Osteoblast (primary cell): ENCODE results near the gene IGF2R. TPM values are rescaled to one million over a fixed set of nuclear protein-coding genes. Genes with fewer than 3 reads are reported as not detected.

ENCODE experiments used
- DNase-seq: peaks from one replicate; pipeline ENCODE4 v3.0.0; 2011; ENCODE audit warnings: low spot score, mixed read lengths; ENCODE audit not compliant: insufficient read length; ENCODE audit errors: missing footprints
- H2AFZ ChIP-seq: 2 replicates; pipeline ENCODE4 v1.6.0; 2011; ENCODE audit warnings: mild to moderate bottlenecking, low read length
- H3K27ac ChIP-seq: 2 replicates; pipeline ENCODE4 v1.5.1; 2011; ENCODE audit warnings: mild to moderate bottlenecking, low read depth, low read length, moderate library complexity
- H3K27me3 ChIP-seq: 2 replicates; pipeline ENCODE4 v1.6.0; 2012; ENCODE audit warnings: mild to moderate bottlenecking, control low read depth, inconsistent platforms, low read length, moderate library complexity; ENCODE audit not compliant: insufficient read depth
- H3K36me3 ChIP-seq: 2 replicates; pipeline ENCODE4 v1.5.1; 2011; ENCODE audit warnings: mild to moderate bottlenecking, low read length, control low read depth, moderate library complexity; ENCODE audit not compliant: insufficient read depth
- H3K4me1 ChIP-seq: 2 replicates; pipeline ENCODE4 v1.5.1; 2011; ENCODE audit warnings: mild to moderate bottlenecking, low read length, control low read depth, moderate library complexity; ENCODE audit not compliant: insufficient read depth
- H3K4me2 ChIP-seq: 2 replicates; pipeline ENCODE4 v1.6.0; 2011; ENCODE audit warnings: mild to moderate bottlenecking, low read length; ENCODE audit not compliant: insufficient read depth
- H3K4me3 ChIP-seq: fragments of 200-600 bp; sonication (generic); 3 replicates; pipeline ENCODE4 v1.5.1; 2012; ENCODE audit warnings: mild to moderate bottlenecking, low read length, inconsistent platforms; ENCODE audit not compliant: insufficient read depth
- H3K79me2 ChIP-seq: 2 replicates; pipeline ENCODE4 v1.6.0; 2012; ENCODE audit warnings: mild to moderate bottlenecking, low read length, control low read depth, inconsistent platforms; ENCODE audit not compliant: insufficient read depth
- H3K9me3 ChIP-seq: 2 replicates; pipeline ENCODE4 v1.5.1; 2011; ENCODE audit warnings: low read depth, low read length, control low read depth
- H4K20me1 ChIP-seq: 2 replicates; pipeline ENCODE4 v1.6.0; 2012; ENCODE audit warnings: mild to moderate bottlenecking, low read length, control low read depth; ENCODE audit not compliant: insufficient read depth
- total RNA-seq: library from RNA; depleted of rRNA; stranded (reverse); fragments of >200 nt; gene quantifications from 2 replicates; pipeline ENCODE4 v1.2.3, GENCODE V29; 2012
- TF ChIP-seq, protein P1 (sequence below): IDR thresholded peaks from 2 replicates; pipeline ENCODE4 v1.5.1; 2011; ENCODE audit warnings: mild to moderate bottlenecking, low read depth, low read length, moderate library complexity; ENCODE audit errors: extremely low read depth

The IGF2R gene
- total RNA-seq, 1 donor: 174 TPM

DNA sequence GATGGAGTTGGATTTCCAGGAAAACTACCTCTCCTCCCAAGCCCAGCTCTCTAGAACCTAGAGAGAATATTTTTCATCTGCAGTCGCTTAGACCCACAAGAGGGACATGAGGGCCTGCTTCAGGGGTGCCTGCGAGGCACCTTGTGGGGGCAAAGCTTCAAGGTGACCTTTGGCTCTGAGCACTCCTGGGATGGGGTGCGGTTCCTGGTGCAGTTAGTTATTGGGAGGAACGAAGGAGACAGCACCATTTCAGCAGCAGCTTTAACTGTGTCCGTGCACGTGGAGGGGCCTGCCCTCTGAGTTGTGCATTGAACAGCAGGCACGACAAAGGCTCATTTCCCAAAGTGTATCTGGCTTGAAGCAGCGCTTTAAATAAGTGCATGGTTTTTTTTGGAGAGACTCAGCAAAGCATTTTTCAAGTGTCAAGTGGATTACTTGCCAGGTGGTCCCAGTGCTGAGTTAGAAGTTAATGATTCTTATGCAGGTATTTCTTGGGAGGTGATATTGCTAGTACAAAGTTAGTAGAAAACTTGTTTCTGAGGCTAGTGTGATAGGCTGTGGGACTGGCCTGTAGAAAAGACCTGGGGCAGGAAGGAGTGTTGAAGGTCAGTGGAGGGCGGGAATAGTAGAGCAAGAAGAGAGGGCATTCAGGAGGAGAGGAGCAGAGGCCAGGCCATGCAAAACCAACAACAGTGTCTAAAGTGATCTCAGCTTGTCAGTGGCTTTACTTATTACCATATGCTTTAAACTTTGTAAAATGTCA is 3.8 kb downstream of the IGF2R start:
- Histone ChIP-seq H3K79me2 (peaks cover 83% of the 10 kb centered on the region), H4K20me1 (peaks cover 54% of the 10 kb centered on the region), H2AFZ (no peak overlapping the region), H3K4me2 (no peak overlapping the region), H3K4me1 (peaks cover 27% of the 10 kb centered on the region), H3K9me3 (no peaks in the 10 kb centered on the region), H3K36me3 (no peaks in the 10 kb centered on the region), H3K27me3 (no peaks in the 10 kb centered on the region), H3K27ac (no peak overlapping the region), H3K4me3 (no peak overlapping the region)
- TF ChIP-seq, protein P1, sequence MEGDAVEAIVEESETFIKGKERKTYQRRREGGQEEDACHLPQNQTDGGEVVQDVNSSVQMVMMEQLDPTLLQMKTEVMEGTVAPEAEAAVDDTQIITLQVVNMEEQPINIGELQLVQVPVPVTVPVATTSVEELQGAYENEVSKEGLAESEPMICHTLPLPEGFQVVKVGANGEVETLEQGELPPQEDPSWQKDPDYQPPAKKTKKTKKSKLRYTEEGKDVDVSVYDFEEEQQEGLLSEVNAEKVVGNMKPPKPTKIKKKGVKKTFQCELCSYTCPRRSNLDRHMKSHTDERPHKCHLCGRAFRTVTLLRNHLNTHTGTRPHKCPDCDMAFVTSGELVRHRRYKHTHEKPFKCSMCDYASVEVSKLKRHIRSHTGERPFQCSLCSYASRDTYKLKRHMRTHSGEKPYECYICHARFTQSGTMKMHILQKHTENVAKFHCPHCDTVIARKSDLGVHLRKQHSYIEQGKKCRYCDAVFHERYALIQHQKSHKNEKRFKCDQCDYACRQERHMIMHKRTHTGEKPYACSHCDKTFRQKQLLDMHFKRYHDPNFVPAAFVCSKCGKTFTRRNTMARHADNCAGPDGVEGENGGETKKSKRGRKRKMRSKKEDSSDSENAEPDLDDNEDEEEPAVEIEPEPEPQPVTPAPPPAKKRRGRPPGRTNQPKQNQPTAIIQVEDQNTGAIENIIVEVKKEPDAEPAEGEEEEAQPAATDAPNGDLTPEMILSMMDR: no peak
- no peak for DNase-seq

DNA sequence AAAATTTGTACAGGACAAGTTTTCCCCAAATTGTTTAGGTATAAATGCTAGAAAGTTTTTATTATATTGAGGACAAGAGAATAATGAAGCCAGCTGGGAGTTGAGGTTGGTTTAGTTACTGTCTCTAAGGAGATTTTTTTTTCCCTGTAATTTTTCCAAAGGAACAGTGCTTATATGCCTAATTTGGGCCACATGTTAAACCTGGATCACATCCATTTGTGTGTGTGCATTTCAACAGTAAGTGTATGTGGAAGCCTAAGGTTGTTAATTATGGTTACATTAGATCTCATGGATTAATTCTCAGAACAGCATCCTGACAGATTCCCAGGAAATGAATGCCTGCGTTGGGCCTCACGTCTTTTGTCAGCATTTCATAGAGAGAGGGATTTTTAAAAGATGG is 4.5 kb downstream of the IGF2R start:
- Histone ChIP-seq H3K9me3 (no peaks in the 10 kb centered on the region), H3K36me3 (no peaks in the 10 kb centered on the region), H4K20me1 (peaks cover 60% of the 10 kb centered on the region), H2AFZ (no peak overlapping the region), H3K4me2 (no peak overlapping the region), H3K79me2 (peaks cover 90% of the 10 kb centered on the region), H3K4me1 (peaks cover 30% of the 10 kb centered on the region), H3K27me3 (no peaks in the 10 kb centered on the region), H3K27ac (no peak overlapping the region), H3K4me3 (no peak overlapping the region)
- DNase-seq: no peak
- TF ChIP-seq, protein P1: no peak

DNA sequence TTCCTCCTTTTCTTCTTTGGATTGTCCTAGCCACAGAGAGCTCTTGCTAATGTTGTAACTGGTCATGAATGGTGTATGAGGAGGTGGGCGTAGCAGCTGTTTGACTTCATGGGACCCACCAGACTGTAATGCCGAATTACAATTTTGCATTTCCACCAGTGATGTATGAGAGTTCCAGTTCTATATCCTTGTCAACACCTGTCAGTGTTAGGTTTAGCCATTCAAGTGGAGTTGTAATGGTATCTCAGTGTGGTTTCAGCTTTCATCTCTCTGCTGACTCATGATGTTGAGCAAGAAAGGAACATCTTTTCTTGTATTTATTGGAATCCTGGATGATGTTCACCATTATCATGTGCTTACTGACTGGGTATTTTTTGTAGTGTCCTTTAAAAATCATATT is 5.1 kb downstream of the IGF2R start:
- TF ChIP-seq, protein P1: no peak
- H3K4me1 ChIP-seq: peaks cover 35% of the 10 kb centered on the region
- H3K79me2 ChIP-seq: peaks cover 96% of the 10 kb centered on the region
- H3K27me3 ChIP-seq: no peaks in the 10 kb centered on the region
- DNase-seq: no peak
- H3K36me3 ChIP-seq: no peaks in the 10 kb centered on the region
- H3K4me2 ChIP-seq: no peak overlapping the region
- no peak overlapping the region for H2AFZ ChIP-seq
- no peak overlapping the region for H3K4me3 ChIP-seq
- no peaks in the 10 kb centered on the region for H3K9me3 ChIP-seq
- H3K27ac ChIP-seq: no peak overlapping the region
- H4K20me1 ChIP-seq: peaks cover 65% of the 10 kb centered on the region

DNA sequence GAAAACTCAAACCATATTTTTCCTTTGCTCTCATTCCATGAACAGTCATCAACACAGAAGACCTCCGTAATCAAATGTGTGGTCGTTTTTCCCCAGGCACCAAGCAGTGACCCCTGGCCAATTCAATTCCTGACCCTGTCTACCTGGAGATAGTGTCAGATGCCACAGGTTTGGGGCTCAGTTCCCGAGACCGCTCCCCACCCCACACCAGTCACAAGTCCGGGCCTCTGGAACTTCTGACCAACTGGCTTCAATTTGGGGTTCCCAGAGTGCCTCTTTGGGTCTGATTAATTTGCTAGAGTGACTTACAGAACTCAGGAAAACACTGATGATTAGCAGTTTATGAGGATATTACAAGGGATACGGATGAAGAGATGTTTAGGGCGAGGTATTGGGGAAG is 6.0 kb downstream of the IGF2R start:
- Histone ChIP-seq H3K4me2 (no peak overlapping the region), H3K9me3 (no peaks in the 10 kb centered on the region), H3K36me3 (no peaks in the 10 kb centered on the region), H3K4me3 (no peak overlapping the region), H2AFZ (no peak overlapping the region), H3K27me3 (no peaks in the 10 kb centered on the region), H3K79me2 (peaks cover 97% of the 10 kb centered on the region), H3K27ac (peak overlapping the region; percentile 25), H4K20me1 (peaks cover 72% of the 10 kb centered on the region), H3K4me1 (peaks cover 42% of the 10 kb centered on the region)
- TF ChIP-seq, protein P1: no peak
- DNase-seq: no peak
